Renal pelvis (tissue), 12 donors: ENCODE measurements around the gene SIDT1. TPM values are rescaled to one million over a fixed set of nuclear protein-coding genes. Genes with fewer than 3 reads are reported as not detected.

Experiments used
- DNase-seq: peaks from one replicate; pipeline ENCODE4 v3.0.0-alpha.2; 2013
- long read RNA-seq, 16 experiments: transcript quantifications; one replicate each; lab custom pipeline, GENCODE V29; 2026
- polyA plus RNA-seq, 3 donors: library from polyadenylated mRNA; unstranded; fragments of 120-200 nt; gene quantifications; one replicate each; pipeline ENCODE4 v1.2.1, GENCODE V29; 2013; ENCODE audit not compliant: insufficient read length in 3 of 3

The SIDT1 gene
- 1 to 10 TPM; 2.1 to 5.3 (median 3.4) TPM for polyA plus RNA-seq
- long read RNA-seq, donor 1, partial matches to known transcripts: 0 of 1 reads
- long read RNA-seq, donor 1, other reads (novel, unspliced or antisense): 0 of 1 reads
- long read RNA-seq, donor 2: 0 reads
- long read RNA-seq, donor 3: 0 reads
- long read RNA-seq, donor 4: 0 reads
- long read RNA-seq, donor 5: 0 reads
- long read RNA-seq, donor 6: 0 reads
- long read RNA-seq, donor 7, partial matches to known transcripts: 0 of 1 reads
- long read RNA-seq, donor 7, other reads (novel, unspliced or antisense): 0 of 1 reads
- long read RNA-seq, donor 8: 0 reads
- long read RNA-seq, donor 9: 0 reads
- long read RNA-seq, donor 10: 0 reads
- long read RNA-seq, donor 11, partial matches to known transcripts: 0 of 1 reads
- long read RNA-seq, donor 11, other reads (novel, unspliced or antisense): 0 of 1 reads
- long read RNA-seq, donor 12, partial matches to known transcripts: 0 of 1 reads
- long read RNA-seq, donor 12, other reads (novel, unspliced or antisense): 0 of 1 reads
- long read RNA-seq, donor 13: 0 reads
- long read RNA-seq, donor 14: 0 reads
- long read RNA-seq, donor 15, partial matches to known transcripts: 0 of 3 reads
- long read RNA-seq, donor 15, other reads (novel, unspliced or antisense): 0 of 3 reads
- long read RNA-seq, donor 16: 0 reads

DNA sequence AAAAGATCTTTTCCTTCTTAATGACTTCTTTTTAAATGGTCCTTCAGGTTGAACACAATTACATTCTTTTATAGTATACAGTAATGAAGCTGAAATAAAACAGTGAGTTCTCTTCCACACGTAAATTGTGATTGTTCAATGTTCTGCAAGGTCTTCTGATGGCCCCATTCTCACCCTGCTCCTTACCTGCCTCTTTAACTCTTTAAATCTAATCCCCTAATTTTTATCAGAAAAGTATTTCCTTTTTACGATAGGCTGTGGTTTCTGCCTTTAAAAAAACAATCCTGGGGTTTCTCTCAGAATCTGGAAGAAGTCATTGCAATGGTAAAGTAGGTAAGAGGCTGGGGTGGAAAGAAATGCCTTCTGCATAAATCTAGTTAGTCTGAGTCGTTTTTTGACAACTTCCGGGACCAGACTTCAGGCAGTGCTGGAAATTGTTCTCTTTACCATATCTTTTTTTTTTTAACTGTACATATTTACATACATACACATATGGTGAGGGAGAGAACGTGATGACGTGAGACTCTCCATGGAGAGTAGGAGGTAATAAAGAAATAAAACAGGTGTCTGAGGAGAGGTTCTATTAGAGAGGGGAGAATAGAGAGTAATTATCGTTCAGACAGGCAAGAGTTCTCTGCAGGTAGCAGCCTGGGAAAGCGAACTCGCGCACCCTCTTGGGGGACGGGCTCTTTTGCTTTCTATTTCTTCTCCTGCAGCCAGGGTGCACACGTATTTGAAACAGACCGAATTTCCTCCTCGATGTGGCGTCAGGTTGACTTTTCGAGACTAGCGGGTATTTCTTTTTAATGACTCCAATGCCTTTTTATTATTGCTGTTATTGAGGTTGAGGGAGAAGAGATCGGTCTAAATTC, at the start of gene SIDT1:
Gene SIDT1, plus strand, starts transcription at position 730 of the 872 bp plus-strand sequence. CDS start 467 bp downstream, outside the sequence.
- peak; percentile 51 for DNase-seq

GRCh38 chr3:113485161-113485609, 47.2 kb upstream of the SIDT1 start:
- DNase-seq: no peak

DNA sequence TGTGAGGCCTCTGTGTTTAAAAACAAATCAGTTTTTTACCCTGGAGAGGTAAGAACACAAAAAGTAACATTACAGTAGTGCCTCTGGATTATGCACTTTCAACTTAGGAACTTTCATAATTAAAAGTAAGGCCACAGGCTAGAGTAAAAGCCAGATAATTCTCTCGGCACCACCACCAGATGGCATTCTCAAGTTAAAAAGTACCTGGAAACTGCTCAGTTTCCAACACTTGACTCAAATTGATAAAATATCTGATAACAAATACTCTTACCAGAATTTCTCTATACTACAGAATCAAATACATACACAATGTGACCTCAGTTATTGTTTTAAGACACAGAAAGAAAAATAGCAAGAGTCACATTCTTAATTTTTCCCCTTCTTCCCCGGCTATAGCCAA, 37.3 kb upstream of the SIDT1 start:
- DNase-seq: peak; percentile 33

GRCh38 chr3:113496924-113497323, 35.4 kb upstream of the SIDT1 start:
- DNase-seq: no peak

- DNase-seq: no peak
Measured at GRCh38 chr3:113498221-113499005, 33.9 kb upstream of the SIDT1 start.

GRCh38 chr3:113499081-113499480, 33.3 kb upstream of the SIDT1 start:
- no peak for DNase-seq

- DNase-seq: no peak
Measured at GRCh38 chr3:113501597-113501996, 30.8 kb upstream of the SIDT1 start.

DNA sequence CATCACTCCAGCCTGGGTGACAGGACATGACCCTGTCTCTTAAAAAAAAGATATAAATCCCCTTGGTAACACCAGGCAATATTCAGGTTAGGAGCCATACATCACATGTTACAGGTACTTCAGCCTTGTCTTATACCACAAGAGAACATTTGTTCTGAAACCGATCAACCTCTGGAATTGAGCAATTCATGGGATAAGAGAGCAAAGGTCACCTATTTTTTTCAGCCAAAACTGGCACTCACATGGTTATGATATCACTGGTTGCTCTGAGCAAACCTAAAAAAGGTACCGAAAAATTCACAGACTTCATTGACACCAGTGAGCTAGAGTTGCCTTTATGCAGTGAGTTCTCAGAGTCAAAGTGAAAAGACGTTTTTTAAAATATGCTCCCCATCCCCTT, 26.5 kb upstream of the SIDT1 start:
- no peak for DNase-seq

- DNase-seq: no peak
Measured at GRCh38 chr3:113507501-113508067, 24.8 kb upstream of the SIDT1 start.

GRCh38 chr3:113508966-113509365, 23.4 kb upstream of the SIDT1 start:
- no peak for DNase-seq

DNA sequence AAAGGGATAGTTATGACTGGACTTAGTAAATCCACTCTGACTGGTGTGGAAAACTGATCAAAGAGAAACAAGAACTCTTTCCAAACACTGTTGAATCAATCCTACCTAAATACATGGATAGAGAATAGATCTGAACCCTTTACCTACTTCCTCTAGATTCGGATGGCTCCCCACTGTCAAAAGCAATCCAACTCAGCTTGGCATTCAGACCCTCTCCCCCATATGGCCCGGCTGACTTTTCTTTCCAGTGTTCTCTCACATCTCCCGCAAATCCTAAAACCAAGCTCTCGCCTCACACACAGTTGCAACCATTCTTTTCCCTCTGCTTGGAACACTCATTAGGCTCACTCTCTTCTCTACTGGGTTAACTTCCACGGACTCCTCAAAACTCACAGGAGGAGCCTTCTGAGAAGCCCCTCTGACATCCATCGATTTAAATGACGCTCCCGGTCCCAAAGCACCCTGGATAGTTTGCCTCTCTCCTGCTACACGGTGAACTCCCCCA, 18.0 kb upstream of the SIDT1 start:
- DNase-seq: peak; percentile 24

- DNase-seq: no peak
Measured at GRCh38 chr3:113516115-113516505, 16.2 kb upstream of the SIDT1 start.

DNA sequence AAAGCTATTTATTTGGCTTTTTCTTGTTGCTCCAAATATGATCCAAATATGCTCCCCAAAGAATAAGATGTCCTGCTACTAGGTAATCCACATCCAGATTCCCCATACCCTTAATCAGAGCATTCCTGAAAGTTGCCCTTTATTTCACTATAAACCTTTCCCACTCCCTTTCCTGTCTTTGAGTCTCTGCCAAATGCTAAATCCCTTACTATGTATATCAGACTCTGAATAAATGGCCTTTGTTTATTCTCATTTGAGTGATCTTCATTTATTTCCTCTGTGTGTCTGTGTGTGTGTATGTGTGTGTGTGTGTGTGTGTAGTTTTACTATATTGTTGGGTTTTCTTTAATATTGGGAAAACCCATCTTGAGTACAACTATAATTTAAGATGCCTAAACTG, 10.4 kb upstream of the SIDT1 start:
- DNase-seq: no peak

DNA sequence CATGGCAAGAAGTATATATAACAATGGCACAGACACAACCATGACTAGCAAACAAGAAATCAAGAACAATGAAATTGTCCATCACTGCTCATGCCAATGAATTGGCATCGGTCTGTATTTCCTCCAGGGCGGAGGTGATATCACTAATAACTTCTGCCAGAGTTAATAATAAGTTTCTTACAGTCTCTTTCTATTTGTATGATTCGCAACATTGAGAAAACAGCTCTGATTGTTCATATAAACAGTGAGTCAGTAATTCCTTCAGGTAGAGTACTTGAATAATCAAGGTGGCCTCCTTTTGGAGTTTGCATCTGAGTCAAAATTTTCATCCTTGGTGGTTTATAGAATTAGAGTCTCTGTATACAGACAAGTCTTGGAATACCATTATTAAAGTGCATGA, 9.1 kb upstream of the SIDT1 start:
- no peak for DNase-seq

- peak; percentile 41 for DNase-seq
Measured at GRCh38 chr3:113532698-113533533, 561 bp downstream of the SIDT1 start.

DNA sequence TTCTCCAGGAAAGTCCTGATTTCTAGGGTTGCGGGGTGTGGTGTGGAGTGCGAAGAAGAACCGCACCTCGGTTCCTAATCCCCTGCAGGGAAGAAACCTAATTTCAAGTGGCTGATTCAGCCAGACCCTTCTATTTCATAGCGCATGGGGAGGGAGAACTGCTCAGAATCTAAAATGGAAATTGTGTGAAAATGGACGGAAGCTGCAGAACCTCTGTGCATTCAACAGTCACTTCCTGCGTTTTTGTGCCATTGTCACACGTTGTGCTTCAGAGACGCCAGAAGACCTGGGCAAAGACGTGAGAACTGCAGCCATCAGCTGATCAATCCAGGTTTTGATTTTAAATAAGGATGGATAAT, 1.2 kb downstream of the SIDT1 start:
- DNase-seq: no peak

DNA sequence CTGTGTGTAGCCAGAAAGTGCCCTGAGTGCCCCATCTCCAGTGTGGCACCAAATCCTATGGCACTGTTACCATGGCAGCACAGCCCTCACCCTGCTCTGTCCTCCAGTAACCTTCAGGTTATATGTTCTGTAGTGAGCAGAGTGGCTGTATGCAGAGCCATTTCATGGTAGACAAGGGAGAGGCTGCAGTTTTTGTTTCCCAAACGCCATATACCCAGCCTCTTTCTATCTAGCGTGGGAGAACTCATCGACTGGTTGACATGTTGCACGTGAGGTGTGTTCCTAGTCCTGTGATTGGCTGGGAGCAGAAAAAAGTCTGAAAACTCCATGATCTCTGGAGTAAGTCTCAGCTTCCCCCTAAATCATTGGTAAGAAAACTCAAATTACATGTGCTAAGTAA, 2.0 kb downstream of the SIDT1 start:
- DNase-seq: no peak

GRCh38 chr3:113535898-113536297, 3.5 kb downstream of the SIDT1 start:
- no peak for DNase-seq

DNA sequence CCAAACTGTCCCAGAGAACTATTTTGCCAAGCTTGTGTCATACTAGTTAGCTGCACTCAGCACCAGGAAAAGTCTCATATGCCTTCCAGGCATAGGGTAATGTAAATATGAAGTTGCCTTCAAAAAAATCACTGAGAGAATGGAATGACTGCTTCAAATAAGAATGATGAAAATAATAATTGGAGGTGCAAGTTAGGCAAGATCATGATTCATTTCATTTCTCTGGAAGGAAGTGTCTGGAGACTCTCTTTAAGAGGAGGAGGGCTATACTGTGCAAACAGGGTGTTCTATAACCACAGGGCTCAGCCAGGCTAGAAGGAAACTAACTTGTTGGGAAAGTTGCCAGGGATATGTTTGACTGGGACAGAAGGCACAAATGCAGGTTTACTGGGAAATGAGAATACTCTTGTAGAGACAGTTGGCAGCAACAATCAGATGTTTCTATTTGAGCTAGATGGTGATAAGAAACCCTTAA, 4.3 kb downstream of the SIDT1 start:
- no peak for DNase-seq

DNA sequence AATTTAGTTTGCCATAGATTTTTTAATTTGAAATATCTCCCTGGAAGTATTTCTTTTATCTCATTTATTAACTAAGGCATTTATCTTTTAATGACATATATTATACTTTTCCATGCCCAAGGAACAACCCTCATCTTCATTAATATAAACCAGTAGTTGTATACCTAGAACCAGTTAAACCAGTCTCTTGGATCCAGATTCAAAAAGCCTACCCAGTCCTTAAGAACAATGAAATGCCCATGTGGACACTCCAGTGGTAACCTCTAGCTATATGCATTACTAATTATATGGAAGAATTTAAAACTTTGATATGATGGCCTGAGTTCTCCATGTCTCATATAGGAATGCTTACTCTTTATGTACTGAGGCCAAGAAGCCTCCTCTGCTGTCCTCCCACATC, 4.8 kb downstream of the SIDT1 start:
- no peak for DNase-seq
